PC-3 (cell line): Measurements from ENCODE around the gene PIK3R5.

ENCODE experiments used
- CTCF ChIP-seq: fragments of 300-600 bp; sonication (generic); conservative IDR thresholded peaks from 2 replicates; pipeline ENCODE4 v1.5.1; 2017; ENCODE audit warnings: antibody characterized with exemption, low read depth, mild to moderate bottlenecking, low read length
- EZH2 ChIP-seq: fragments of 300-600 bp; sonication (generic); IDR thresholded peaks from one replicate; pipeline ENCODE4 v1.6.1; 2017; ENCODE audit warnings: antibody characterized with exemption, mild to moderate bottlenecking, low read length; ENCODE audit not compliant: unreplicated experiment
- EZH2phosphoT487 ChIP-seq: fragments of 300-600 bp; sonication (generic); IDR thresholded peaks from 2 replicates; pipeline ENCODE4 v1.6.1; 2018; ENCODE audit warnings: mild to moderate bottlenecking, antibody characterized with exemption, low read length, borderline replicate concordance

GRCh38 chr17:8851600-8851999 is 113.9 kb downstream of the PIK3R5 start:
- TF ChIP-seq CTCF (no peak), EZH2phosphoT487 (no peak), EZH2 (no peak)
